M059J (cell line): ENCODE data around the gene REXO1. TPM values are rescaled to one million over a fixed set of nuclear protein-coding genes. Genes with fewer than 3 reads are reported as not detected.

Source experiments
- DNase-seq: peaks from one replicate; pipeline ENCODE4 v3.0.0-alpha.2; 2012; ENCODE audit warnings: low read depth
- total RNA-seq: library from RNA; depleted of rRNA; stranded (reverse); fragments of >200 nt; shearing (Covaris generic); gene quantifications from 2 replicates; pipeline ENCODE4 v1.2.3, GENCODE V29; 2014

REXO1 gene
- total RNA-seq, 1 experiment from 2014 or later = 13.8 TPM

DNA sequence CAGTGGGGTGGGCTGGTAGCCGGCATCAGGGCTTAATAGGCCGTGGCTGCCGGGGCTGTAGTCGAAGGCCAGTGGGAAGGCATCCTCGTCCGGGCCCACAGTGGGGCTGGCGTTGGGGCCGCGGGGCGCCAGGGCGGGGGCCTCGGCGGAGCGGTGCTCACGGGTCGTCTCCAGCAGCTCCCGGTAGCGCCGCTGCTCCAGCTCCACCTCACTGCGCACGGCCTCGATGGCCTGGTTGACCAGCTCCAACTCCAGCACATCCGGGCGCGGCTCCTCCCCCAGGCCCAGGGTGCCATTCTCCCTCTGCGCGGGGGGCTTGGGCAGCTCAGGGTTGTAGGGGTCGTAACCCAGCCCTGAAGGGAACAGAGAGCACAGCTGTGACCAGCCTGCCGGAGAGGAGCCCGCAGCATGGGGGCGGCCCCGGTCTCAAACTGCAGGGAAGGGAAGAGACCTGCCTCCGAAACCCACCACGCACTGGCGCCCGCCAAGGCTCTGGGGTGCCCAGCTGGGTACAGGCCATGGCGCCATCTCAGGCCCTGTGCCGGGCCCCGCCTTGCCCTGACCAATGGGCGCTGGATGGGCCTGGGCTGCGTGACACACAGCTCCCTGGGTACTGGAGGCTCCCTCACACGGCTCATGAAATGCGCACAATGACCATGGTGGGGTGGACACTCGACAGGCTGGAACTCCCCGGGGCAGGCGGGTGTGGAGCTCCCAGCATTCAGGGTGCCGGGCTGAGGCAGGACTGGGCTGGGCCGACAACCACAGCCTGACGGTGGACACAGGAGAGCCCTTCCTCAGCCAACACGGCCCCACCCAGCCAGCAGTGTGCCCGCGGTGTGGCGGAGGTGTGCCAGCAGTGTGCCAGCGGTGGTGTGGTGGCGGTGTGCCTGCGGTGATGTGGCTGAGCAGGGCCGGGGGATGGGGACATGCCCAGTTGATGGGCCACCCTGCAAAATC is 19.7 kb downstream of the REXO1 start:
- no peak for DNase-seq

DNA sequence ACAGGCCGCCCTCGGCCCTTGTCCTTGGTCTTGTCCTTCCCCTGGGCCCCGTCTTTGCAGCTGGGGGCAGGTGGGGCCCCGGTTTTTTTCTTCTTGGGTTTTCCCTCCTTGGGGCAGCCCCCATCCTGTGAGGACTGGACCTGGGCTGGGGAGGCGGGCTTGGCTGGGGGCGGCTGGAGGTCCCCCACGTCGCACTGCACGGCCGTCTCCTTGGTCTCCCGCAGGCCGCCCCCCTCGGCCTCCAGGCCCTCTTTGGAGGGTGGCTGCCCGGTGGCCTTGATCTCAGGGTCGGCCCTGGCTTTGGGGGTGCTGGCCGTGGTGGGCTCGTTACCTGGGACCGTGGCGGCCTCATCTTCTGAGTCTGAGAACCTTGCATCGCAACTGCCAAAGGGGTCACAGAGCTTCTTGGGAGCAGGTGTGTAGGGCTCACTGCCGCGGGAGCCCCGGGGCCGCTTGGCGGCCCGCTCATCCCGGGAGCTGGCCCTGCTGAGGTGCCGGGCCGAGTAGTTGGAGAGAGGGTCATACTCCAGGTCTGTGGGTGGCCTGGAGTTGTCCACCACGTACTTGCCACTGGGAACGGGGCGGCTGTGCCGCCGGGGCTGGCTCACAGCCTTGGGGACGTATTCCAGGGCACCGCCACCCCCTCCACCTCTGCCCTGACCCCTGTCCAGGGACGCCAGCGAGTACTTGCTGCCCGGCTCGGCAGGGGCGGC is 20.6 kb downstream of the REXO1 start:
- no peak for DNase-seq

DNA sequence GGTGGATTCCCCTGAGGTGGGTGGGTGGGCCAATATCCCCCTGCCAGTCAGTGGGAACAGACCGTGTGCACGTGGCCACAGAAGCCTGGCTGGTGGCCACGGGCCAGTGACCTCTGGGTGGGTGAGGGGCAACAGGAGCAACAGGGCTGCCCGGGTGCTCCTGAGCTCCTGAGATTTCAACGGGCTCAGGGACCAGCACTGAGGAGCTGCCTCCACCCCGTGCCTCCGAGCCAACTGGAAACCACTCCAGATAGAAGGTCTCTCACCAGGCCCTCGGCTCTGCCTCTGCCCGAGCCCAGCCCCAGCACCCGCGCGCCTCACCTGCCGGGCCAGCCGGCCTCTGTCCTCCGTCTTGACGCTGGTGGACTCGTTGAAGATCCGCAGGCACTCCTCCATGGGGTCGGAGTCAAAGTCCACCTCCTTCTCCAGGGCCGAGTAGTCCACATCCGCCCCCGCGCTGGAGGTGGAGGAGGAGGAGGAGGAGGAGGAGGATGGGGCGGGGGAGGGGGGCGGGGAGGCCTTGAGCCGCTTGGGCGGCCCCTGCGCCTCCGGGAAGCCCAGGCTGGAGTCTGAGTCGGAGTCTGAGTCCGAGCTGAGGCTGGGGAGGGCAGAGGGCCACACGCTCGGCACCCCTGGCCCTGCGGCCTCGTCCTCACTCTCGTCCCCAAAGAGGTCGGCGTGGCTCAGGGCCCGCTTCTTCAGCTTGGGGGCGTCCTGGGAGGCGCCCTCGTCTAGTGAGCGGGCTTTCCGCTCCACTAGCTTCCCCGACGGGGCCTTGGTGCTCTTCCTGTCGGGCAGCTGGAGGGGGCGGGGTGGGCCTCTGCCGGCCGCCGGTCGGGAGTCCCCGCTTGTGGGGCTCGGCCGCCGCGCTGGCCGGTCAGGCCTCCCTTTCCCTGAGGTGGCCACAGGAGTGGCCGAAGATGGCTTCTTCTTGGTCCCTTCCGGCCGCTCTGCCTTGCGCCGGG is 21.4 kb downstream of the REXO1 start:
- DNase-seq = no peak

DNA sequence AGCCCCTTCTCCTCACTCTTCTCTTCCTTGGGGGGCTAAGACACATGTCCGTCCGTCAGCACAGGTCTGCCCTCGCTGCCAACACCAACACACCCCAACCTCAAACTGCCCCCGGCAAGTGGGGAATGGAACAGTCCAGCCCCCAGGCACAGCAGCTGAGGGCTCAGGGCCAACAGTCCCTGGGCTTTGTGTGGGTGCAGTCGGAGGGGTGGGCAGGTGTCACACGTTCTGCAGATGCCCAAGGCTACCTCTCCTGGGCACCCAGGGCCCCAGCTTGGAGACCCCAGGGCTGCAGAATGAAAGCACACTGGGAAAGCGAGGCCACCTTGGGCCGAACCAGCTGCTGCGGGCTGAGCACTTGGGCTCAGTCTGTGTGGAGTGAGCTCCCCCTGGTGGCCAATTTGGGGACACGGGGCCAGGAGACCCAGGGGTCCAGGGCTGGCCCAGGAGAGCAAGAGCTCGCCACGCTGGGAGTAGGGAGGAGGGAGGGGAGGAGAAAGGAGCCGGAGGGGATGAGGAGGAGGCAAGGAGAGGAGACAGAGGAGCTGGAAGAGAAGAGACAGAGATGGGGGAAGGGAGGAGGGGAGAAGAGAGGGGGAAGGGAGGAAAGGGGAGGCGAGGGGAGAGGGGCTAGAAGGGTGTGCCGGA is 22.2 kb downstream of the REXO1 start:
- peak; percentile 46 for DNase-seq

DNA sequence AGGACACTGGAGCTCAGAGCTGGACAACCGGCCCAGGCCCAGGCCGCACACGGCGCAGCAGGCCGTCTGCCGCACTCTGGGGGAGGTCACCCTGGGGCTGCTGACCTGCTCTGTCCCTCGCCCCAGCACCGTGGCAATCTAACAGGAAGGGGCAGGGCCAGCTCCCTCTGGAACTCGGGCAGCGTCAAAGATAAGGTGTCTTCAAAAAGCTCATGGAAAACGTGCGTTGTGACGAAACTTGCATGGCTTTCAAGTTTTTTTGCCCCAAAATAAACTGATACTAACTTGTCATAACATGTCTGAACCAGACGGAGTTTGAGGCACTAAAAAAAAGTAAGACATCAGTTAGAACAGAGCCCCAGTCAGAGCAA is 24.0 kb downstream of the REXO1 start:
- no peak for DNase-seq

DNA sequence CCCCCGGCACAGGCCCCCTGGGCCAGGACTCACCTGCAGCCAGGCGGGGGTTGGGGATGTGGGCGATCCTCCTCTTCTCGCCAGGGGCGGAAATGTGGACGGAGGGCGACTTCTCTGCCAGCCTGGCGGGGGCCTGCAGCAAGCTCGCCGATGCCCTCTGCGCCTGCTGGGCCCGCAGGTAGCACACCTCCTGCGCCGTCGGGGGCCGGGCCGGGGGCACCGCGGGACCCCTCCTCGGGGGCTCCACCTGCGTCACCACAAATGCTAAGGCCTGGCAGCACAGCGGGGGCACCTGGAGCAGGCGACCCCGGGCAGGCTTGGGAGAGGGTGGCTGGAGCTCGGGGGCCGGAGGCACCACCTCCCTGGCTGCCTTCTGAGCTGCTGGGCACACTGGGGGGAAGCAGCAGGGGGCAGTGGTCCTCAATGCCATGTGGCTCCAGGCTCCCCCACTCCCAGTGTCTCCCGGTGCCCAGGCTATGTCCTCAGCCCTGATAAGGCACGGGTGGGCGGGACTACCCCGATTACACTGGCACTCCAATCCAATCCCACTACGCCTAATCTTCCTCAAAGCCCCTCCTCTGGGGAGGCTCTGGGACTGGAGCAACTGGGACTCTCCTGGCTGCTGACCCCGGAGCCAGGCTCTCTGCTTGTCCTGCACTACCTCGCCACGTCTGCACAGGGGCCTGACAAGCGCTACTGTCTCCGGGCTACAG is 24.6 kb downstream of the REXO1 start:
- no peak for DNase-seq

DNA sequence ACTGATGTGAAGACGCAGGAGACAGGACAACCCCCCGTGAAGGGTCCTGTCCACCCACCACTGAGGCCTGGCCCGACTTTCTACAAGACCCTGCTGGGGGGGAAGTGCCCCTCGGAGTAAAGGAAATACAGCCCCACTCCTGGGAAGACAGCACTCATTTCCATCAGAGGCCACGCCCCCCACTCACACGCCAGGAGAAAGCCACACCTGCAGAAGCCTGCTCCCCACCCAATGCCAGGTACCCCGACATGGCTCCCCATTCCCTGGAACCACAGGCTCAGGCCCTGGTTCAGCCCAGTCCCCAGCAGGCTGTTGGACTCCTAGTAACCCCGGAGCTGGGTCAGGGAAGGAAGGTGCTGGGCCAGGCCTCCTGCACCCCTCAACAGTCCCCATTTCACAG is 25.3 kb downstream of the REXO1 start:
- DNase-seq = no peak

DNA sequence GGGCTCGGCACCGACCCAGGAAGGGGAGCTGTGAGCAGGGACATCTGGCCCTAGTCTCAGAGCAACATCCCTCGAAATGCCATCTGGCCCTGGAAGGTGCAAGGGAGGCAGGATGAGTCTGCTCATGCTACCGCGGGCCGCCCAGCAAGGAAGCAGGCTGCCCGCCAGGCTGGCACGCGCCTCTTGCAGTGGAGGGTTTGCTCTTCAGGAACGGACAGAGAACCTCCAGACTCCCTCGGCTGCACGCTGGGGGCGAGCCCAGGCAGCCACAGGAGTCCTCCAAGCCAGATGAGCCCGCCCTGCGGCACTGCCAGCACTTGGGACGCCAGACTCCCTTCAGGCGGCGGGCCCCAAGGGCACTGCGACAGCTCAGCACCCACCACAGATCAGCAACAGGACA is 26.1 kb downstream of the REXO1 start:
- DNase-seq = no peak

DNA sequence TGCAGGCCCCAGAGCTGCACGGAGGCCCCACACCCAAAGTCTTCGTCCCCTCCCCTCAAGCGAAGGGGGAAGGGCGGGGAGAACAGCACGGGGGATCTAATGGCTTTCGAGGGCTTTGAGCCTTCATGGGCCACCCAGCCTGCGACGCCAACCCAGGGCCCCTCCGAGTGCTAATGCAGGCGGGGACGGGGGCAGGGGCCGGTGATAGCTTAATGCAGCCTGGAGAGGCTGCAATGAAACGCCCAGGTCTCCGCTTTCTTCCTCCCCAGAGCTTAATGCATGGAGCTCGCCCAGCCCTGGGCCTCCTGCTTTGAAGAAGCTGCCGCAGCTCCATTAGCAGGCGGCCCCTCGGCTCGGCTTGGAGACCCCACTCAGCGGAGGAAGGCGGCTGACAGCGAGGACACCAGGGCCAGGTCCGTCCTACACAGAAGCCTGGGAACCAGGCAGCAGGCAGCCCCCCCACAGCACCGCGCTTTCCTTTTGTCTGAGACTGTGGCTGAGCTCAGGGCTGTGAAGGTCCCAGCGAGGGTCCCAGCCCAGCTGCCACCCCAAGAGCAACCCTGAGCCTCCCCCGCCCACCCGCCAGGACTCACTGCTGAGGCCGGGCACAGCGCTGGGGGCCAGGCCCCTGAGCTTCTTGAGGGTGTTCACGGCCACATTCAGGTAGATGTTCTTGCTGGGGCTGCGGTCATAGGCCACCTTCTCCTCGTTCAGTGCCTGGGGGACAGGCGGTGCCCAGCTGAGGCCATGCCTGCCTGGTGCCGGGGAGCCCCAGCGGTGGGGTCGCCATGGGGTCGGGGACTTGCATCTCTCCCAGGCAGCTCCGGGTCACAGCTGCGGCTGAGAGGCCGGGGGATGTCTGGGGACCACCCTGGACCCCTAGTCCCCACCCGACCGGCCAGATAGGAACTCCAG is 28.7 kb downstream of the REXO1 start:
- DNase-seq = no peak

DNA sequence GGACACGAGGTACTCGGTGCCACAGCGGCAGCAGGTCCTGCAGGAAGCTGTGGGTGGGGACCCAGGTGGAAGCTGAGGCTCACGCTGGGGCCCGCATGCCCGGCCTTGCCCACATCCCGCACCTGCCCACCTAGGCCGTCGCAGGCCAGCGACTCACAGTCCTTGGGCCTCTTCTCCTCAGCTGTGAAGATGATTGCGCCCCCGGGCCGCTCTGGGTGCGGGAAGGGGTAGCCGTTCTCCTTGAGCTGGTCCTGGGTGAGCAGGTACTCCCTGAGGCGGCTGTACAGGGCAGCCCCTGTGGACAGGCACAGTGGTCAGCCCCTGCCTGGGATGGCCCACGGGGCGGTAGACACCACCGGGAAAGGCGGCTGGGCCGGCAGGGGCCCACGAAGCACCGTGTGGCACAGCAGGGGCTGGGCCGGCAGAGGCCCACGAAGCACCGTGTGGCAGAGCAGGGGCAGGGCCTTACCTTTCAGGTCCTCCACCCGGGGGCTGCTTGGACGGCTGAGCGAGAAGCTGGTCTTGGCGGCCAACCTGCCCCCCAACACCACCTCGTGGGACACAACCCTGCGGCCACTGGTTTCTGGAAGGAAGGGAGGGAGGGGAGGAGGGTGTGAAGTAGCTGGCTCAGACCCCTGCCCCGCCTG is 29.6 kb downstream of the REXO1 start:
- no peak for DNase-seq

DNA sequence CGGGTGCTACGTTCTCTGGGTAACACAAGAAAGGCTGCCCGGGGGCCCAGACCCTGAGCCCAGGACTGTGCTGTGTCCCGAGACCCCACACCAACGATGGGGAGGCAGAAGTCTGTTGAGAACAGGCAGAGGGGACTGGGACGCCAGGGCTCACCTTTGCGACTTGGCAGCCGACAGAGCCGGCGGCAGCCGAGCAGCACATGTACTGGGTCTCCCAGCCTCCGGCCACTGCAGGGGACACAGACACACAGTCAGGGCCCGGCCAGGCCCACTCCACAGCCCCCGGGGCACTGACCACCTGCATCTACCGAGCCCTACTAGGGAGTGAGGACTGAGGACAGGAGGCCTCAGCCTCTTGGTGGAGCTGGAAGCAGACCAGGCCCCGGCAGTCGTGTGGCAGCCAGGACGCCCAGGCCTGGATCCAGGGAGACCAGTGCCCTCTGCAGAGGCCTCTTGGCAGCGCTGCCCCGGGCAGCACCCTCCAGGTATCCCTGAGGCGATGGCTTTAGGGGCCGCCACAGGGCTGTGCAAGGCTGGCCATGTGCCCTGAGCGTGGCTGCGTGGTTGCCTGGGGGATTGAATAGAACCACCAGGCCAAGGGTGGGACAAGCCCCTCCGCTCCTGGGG is 30.6 kb downstream of the REXO1 start:
- DNase-seq = no peak

DNA sequence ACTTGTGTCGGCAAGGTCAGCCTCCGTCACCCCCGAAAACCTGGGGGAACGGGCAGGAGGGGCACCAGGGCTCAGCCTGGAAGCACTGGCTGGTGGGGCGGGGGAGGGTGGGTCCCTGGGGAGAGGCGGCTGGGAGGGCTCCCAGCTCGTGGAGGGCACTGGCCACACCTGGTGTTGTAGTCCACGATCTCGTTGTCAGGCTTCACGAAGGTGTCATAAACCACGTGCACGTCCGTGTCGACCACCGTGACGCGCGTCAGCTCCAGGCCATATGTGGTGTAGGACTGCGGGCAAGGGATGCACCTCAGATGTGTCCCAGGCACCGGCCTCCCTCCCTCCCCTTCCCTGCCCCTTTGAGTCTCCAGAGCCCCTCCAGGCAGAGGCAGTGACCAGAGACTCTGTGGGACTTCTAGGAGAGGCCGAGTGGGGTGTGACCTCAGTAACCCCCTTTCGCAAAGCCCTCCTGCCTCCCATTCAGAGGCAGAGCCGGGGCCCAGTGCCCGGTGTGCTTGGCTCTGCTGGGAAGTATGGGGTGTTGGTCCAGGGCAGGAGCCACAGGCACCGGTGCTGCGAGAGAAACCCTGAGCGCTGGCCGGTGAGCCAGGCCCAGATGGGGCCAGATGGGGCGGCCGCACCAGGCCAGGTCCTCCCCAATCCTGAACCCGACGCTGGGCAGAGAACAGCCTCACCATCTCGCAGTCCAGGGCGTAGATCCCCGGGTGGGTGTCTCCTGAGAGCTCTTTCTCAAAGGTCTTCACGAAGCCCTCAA is 31.6 kb downstream of the REXO1 start:
- DNase-seq = no peak

DNA sequence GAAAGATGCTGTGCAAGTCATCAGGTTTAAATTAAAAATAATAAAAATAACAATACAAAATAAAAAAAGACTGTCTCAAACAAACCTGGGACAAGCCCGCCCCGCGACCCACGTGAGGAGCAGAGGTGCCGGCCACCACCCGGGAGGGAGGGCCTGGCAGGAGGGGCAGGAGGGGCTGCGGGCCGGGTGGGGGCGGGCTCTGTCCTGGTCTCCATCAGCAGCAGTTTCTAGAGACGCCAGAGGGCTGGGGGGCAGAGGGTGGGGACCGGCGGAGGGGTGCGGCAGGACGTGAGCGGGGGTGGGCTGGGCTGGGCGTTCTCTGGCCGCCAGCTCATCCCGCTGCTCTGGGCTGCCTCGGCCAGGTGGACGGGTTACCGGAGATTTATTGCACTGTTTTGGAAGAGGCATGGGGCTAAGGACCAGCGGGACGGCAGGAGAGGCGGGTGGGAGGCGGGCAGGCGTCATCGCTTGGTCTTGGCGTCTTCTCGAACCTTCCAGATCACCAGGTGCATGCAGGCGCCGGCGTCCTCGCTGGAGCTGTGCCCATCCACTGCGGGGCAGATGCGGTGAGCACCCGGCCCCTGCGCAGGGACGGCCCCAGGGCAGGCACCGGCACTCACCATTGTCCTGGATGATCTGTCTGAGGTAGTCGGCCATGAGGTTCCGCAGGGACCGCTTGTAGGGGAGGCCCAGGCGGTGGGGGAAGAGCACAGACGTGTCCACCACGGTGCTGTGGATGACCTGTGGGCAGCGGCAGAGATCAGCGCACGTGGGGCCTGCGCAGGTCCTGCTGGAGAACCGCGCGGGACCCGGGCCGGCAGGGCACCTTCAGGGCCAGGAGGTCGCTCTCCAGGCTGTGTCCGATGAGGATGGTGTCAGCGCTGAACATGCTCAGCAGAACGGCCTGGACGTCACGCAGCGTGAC is 32.4 kb downstream of the REXO1 start:
- DNase-seq = no peak

DNA sequence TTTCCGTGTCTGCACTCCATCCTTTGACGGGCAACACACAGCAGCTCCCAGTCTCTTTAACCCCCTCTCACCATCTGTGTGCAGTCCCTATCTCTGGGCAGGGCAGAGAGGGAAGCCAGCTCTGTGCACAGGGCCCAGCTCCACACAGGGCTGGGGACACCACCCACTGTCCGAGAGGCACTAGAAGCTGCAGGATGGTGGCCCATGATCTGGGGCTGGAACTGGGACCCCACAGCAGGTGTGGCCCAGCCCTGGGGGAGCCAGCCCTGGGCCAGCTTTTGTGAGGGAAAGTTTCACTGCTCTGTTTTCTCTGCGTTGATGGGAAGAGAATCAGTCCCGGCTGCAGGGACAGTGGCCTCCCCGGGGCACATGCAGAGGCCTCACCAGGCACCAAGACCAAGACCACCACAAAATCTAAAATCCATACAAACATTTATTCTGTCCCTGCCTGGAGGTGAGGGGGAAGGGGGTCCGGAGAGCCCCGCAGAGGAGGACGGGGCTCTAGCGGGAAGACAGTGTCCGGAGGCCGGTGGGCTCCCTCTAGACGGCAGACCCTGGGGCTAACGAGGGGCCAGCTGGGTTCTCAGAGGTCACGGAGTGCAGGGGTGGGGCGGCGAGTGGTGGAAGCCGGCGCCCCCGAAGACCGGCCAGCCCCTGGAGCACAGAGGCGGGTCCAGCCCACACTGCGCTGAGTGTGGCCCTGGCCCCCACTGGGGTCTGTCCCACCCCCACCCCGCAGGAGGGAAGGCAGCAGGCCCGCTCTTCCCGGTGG is 33.3 kb downstream of the REXO1 start:
- no peak for DNase-seq

DNA sequence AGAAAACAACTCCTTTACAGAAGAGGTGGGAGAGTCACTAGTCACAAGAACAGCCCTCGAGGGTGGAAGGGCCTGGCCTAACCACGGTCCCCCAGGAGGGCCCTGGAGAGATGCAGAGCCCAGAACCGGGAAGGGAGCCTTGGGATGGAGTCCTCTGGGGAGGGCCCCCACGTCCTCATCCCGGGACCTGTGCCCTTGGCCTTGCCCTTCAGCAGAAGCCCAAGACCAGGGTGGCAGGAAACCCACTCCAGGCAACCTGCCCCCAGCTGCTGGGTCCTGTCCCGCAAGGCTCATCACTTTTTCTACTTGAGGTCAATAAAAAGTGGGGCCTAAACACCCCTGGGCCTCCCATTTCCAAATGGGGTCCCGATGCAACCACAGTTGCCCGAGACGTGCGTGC is 33.9 kb downstream of the REXO1 start:
- DNase-seq = no peak
